HG02938 (cell line): ENCODE data around the gene NOC4L.

ENCODE experiments used
- ATAC-seq: cut with Tn5 transposase; IDR thresholded peaks from one replicate; pipeline ENCODE4 v1.9.1; 2021; ENCODE audit warnings: mild to moderate bottlenecking, moderate library complexity; ENCODE audit not compliant: unreplicated experiment

Gene NOC4L

DNA sequence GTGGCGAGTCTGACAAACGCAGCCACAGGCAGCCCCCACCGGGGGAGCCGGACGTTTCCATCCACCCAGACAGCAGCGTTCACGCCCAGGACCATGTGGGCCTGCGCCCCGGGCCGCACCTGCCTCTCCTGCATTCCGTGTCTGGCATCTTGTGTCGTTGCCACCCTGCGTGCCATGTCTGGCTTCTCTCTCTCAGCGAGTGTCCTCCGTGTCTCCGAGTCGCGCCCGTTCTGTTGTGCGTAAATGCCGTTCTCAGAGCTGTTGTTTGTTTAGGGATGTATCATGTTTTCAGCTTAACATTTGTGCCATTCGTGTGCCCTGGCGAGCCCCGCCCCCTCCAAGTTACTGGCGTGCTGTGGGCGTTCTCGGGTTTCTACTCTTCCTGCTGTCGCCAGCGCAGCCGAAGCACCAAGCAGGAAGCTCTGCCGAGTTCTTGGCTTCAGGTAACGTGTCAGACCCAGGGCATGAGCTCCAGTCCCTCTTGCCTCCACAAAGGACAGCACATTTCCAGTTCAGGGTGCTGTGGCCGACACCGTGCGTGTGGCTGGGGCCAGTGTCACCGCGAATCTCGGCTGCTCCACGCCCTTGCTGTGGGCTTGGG, 34.6 kb downstream of the NOC4L start:
- ATAC-seq: no peak

DNA sequence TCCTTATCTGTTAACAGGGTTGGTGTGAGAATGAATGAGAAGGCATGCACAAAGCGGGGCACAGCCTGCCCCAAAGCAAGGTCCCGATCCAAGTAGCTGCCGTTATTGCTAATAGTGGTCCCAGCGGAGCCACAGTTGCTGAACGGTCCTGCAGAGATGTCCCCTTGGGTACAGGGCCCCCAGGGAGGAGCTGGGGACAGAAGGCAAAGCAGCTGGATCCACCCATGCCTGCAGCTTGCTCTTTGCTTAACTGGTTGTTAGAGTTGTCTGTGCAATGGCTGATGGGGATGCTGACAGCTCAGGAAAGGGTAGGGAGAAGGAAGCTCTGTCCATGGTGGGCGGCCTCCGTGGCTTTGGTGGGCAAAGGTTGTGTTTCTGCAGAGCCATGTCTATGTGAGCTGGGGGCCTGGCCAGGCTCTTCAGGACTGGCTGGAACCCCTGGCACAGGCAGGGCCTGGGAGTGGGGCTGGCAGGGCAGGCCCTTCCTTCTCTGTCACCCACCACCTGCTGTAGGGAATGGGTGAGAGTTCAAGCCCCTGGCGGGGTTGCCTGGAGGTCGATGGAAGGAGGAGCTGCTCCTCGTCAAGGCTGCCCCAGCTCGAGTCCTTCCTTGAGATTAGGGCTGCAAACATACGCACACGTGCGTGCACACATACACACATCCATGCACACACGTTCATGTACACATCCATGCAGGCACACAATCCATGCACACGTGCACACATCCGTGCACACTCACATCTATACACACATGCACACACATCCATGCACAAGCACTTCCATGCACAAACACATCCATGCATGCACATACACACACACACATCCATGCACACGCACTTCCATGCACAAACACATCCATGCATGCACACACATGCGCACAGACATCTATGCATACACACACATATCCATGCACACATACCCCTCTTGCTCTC, 35.4 kb downstream of the NOC4L start:
- ATAC-seq: no peak

DNA sequence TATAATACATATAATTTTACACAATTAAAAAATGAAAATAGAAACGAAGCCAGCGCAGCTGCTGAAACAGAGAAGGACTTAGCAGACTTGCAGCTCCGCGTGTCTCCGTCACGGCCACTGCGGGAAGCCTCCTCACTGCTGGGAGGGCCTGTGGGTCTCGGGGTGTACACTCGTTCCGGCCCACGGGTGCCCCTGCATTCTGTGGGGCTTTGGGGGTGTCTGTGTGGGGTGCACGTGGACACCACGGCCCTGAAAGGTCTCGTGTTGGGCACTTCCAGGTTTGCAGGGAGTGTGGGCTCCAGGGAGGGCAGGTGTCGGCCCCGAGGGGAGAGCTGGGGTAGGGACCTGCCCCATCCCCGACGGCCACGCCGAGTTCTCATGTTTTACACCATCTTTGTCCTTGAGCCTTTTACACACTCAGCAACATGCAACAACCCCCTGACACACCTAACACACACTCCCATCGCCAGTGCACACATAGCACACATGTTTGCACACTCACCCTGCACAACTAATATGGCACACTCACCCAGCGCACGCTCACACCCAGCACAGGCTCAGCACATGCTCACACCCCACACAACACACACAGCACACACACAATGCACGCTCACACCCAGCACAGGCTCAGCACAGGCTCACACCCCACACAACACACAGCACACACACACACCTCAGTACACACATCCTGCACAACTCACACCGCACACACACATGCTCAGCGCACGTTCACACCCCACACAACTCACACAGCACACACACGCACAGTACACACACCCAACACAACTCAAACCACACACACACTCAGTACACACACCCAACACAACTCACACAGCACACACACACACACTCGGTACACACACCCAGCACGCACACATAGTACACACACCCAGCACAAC, 36.6 kb downstream of the NOC4L start:
- ATAC-seq: no peak

DNA sequence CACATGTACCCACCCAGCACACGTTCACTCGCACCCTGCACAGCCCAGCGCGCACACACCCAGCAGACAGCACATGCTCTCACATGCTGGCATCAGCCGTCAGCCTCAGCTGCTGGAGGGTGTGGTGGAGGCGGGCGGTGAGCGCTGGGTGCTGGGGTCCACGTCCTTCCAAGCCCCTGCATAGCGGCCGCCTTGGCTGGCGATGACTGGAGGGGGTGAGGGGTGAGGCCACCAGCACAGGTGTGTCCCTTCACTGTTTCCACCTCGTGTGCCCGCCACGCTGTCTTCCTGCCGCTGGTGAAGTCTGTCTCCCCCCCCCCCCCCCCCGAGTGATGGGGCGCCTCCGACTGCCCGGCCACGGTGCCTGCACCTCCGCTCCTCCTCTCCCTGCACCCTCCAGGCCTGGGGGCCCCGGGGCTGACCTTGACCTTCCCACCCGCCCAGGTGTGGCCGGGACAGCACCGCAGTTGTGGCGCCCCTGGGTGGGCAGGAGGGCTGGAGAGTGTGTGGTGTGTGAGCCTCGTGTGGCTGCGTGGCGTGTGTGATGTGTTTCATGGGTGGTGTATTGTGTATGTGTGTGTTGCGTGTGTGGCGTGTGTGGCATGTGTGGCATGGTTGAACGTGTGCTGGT, 37.4 kb downstream of the NOC4L start:
- no peak for ATAC-seq

DNA sequence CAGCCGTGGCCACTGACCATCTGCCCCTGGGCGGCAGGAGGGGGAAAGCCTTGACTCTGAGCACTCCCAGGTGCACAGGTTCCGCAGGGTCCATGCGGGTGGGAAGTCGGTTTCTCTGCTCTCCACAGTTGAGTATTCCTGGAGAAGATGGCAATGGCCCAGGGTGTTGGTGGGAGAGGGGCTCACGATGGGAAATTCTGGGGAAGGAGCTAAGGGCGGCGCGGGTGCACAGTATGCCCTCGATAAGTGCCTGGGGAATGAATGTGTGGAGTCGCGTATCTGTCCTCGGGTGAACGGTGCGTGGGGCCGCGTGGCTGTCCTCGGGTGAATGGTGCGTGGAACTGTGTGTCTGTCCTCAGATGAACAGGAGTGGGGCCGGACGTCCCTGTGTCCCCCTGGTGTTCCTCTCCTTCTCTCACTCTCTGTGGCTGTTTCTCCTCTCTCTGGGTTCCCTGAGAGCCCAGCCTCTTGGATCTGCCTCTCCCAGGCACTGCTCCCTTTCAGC, 38.0 kb downstream of the NOC4L start:
- ATAC-seq: no peak

DNA sequence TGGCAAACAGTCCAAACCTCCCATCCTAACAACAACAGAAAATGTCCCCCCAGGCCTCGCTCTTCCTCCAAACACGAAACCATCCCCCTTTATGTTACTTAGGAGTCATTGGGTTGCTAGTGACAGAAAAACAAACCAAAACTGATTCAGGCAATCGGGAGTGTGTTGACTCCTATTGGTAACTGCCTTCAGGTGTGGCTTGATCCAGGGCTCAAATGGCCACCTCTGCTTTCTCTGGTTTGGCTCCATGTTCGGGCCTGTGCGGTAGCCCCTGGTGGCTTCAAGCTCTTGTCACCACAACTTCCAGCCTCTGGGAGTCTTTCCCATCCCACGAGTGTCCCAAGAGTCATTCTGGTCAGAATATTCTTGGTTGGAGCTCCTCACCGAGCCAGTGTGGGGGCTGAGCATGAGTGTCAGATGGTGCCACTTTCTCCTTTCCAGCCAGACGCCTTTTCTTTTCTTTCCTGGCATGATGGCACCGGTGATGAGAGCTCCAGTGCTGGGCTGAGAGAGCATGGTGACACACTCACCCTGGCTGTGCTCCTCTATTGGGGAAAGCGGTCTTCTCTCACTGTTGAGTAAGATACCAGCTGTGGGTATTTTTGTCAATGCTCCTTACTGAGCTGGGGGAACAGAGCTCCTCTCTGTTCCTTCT, 38.6 kb downstream of the NOC4L start:
- no peak for ATAC-seq

DNA sequence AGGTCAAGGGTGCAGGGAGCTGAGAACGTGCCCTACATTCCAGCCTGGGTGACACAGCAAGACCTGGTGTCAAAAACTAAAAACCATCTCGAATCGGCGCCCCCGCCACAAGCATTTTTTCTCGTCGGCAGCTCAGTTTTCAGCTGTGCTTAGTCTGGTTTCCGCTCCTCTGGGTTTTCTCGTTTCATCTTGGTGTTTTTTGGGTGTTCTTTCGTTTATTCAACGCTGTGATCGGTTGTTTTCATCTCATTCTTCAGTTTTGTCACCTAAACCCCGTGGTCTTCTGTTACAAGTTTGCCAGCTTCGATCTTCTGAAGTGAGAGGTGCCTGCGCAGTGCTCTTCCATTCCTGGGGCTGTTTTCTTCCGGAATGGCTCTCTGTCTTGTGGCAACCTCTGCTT, 41.4 kb downstream of the NOC4L start:
- no peak for ATAC-seq

DNA sequence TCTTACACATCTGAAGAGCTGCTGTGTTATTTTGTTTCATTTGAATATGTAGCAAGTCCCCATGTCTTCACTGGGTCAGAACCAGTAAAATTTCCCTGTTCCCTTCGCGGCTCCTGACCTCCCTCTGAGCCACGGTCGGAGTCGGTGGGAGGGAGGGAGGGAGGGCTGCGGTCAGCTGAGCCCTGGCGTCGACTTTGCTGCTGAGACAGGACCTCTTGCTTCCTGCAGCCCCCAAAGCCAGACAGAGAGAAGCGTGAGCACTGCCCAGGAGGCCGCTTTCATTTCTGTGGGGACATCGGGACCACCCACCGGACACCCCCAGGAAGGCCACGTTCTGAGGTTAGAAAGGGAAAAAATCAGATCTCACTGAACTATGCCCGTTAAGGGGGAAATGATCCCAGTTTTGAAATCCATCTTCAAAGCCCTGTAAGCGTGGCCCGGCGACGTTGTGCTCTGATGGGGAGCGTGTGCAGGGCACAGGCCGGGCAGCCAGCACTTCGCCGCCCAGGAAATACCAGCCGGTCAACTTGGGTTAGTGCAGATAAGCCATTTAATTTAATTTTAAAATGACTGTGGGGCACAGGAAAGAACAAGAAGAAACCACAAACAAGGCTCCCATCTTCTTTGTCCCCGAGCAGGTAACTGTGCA, 42.1 kb downstream of the NOC4L start:
- no peak for ATAC-seq

DNA sequence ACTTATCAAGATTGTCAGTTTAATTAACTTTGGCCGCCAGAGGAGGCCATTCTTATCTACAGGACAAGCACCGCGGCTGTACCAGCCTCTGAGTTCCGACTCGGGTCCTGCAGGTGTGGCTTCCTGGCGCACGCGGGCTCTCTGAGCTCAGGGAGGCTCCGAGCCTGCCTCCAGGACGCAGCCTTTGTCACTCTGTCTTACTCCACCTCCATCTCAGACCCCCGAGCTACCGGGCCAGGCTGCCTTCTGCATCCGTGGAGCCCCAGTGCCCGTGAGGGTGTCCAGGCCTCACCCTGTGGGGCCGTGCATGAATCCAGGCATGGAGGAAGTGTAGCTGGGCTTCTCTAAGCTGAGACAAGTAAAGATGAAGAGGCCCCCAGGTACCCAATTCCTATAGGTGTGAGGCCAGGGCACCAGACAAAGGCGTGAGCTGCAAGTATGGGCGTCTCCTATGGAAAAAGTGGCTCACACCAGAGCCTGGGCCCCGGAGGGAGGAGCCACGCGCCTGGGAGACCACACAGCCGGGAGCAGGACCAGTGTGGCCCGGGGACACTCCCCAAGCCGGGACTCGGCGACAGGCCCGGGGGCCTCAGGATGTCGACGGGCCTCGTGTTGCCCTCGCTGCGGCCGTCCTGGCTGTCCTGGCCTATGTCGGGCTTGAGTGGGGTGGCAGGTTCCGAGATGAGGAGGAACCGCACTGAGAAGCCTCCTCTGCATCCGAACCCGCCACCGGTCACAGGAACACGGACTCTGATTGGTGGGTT, 42.8 kb downstream of the NOC4L start:
- ATAC-seq: no peak

DNA sequence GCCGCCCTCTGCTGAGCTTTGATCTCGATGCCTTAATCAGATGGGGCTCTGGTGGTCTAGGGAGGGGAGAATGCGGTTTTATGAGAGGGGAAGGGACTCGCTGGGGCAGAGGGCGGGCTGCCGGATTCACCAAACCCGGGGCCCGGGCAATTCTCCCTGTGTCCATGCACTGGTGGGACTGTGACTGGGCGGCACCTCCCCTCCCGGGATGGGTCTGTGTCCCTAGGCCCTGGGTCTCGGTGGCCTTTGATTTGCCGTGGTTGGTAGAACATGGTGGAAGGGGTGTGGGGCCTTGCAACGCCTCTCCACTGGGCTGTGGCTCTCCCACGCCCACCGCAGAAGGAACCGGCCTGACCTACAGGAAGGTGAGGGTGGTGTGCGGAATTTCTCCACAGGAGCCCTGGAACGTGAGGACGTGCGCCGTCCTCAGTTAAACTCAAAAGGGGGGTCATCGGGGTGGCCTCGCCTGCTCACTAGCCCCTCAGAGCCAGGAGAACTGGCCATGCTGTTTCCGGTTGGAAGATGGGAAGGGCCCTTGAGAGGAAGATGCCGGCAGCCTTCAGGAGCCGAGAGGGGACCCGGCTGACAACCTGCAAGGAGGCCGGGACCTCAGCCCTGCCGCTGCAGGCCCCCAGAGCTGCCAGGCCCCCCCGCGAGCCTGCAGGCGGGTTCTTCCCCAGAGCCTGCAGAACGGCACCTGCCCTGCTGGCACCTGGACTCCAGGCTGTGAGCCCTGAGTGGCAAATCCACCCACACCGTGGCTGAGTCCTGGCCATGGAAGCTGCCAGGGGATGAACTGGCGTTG, 43.6 kb downstream of the NOC4L start:
- no peak for ATAC-seq

DNA sequence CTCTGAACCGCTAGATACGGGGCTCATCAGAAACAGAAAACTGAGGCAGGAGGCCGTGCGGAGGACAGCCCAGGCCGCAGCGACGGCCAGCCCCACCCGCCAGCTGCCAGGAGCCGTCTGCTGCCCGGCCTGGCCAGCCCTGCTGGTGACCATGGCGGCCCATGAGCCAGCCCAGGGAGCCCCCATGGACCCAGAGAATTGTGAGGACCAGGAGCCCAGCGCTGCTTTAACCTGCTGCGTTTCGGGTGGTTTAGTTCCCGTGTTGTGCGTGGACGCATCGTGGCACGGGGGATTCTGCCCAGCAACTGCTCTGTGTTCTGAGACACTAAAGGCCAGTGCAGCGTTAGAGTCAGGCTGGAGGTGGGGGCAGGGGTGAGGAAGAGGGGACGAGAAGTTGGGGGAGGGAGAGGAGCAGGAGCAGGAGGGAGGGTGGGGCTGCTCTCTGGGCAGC, 44.2 kb downstream of the NOC4L start:
- no peak for ATAC-seq

DNA sequence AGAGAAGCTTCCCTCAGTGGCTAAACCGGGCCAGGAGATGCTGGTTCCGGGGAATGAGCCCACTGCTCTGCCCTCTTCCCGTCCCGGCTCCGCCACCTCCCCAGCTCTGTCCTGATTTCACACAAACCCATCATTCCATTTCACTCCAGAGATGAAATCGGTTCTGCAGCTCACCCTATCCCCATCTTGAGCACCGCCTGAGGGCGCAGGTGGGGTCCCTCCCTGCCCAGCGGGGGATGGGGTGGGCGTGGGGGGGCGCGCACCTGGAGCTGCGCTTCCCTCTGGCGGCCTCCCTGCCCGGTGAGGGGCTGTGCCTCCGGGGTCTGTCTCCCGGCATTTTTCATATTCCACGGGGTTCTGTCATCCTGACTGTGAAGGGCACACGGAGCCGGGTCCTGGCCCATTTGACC, 44.7 kb downstream of the NOC4L start:
- no peak for ATAC-seq

DNA sequence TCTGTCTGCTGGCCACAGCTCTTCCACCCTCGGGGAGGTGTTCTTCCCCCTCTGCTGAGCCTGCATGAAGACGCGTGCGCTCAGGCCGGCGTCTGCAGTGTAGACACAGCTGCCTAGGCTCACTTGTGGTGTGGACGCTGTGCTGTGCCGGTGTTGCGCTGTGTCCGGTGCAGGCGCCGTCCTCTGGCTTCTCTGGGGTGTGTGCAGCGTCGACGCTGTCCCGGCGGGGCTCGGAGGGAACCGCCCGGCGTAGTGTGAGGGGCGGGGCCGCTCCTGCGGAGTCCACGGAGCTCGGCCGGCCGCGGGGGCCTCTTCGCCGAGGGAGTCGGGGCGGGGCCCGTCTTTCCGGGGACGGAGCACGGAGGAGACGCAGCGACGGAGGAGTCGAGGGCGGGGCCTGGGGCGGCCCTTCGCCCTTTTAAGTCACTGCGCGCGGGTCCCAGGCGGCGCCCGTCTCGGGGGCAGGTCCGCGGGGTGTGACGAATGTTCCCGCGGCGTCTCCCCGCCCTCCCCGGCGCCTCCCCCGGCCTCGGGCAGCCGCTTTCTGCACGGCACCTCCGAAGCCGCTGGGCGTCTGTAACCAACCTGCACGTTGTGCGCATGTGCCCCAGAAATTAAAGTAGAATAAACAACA, 45.2 kb downstream of the NOC4L start:
- peak; percentile 74 for ATAC-seq

DNA sequence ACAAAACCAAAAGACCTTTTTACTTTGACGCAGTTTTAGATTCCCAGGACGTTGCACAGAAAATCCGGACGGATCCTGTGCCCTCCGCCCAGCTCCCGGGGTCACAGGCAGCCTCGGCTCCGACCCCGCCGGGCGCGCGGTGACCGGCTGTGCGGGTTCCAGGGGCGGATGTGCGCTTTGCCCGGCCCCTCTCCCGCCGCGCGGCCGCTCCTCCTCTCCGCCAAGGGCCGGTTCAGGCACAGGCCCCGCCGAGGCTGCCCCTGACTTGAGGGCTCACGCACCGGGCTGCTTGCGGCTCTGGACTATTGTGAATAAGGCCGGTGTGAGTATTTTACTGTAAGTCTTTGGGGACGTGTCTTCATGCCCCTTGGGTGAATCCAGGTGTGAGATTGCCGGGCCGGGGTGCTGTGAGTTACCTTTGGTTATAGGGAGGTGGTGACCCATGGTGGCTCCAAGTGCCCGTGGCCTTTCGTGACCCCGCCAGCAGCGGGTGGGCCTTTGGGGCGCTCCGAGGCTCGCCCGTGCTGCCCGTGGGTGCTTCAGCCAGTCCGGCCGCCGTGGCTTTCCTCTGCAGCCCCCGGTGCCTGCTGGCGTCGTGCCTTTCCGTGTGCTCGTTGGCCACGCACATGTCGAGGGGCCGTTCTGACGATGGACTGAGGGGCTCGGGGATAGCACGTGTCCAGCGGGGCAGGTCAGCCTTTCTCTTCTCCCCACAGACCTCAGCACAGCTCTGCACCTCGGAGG, 45.9 kb downstream of the NOC4L start:
- peak; percentile 12 for ATAC-seq

DNA sequence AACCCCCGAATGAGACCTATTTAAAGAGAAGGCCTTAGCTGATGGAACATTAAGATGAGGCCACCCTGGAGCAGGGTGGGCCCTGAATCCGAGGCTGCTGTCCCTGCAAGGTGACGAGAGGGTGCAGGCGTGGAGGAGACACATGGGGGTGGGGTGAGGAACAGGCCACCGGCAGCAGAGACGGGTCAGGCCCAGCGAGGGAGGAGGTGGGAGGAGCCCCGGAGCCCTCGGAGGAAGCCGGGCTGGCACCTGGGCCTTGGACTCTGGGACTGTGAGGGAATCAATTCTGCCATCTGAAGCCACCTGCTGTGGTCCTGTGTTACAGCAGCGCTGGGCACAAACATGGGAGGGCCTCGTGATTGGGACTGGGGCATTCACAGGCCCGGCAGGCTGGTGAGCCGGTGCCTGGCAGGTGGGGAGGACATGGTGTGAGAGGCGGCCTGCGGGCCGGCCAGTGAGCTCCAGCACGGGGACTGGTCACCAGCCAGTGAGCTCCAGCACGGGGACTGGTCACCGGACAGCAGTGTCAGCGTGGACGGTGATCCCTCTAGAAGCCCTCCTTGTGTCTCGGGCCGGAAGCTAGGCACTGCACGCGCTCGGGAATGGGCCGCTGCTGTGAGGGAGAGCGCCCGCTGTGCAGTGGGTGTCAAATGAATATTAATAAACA, 46.7 kb downstream of the NOC4L start:
- no peak for ATAC-seq
